DND-41 (cell line): ENCODE data around the gene SLC43A3.

Experiments
- ATAC-seq: fragments of 200-7000 bp; cut with Tn5 transposase; 3 replicates; pipeline ENCODE4 v1.9.1; 2021; ENCODE audit warnings: low read depth; ENCODE audit not compliant: insufficient read depth
- DNase-seq: peaks from one replicate; pipeline ENCODE4 v3.0.0-alpha.2; 2020
- H2AFZ ChIP-seq: 2 replicates; pipeline ENCODE4 v1.6.0; 2012; ENCODE audit warnings: low read depth, low read length
- H3K27ac ChIP-seq: 2 replicates; pipeline ENCODE4 v1.5.1; 2012; ENCODE audit warnings: low read length, inconsistent platforms
- H3K27me3 ChIP-seq: fragments of 200-600 bp; sonication (generic); 2 replicates; pipeline ENCODE4 v1.6.0; 2012; ENCODE audit warnings: low read length, mild to moderate bottlenecking, inconsistent platforms; ENCODE audit not compliant: insufficient read depth, poor library complexity
- H3K36me3 ChIP-seq: 2 replicates; pipeline ENCODE4 v1.5.1; 2012; ENCODE audit warnings: low read length, inconsistent platforms; ENCODE audit not compliant: insufficient read depth
- H3K4me1 ChIP-seq: 2 replicates; pipeline ENCODE4 v1.5.1; 2012; ENCODE audit warnings: mild to moderate bottlenecking, low read length; ENCODE audit not compliant: insufficient read depth
- H3K4me2 ChIP-seq: 2 replicates; pipeline ENCODE4 v1.6.0; 2012; ENCODE audit warnings: mild to moderate bottlenecking, moderate library complexity, low read length, inconsistent platforms; ENCODE audit not compliant: insufficient read depth
- H3K4me3 ChIP-seq, 2 experiments: fragments of 200-600 bp in 1 of 2; shearing (Covaris generic) in 1 of 2; 2 replicates each; pipeline ENCODE4 v1.5.1; 2012 to 2016; ENCODE audit warnings: inconsistent platforms in 2 of 2, low read length in 2 of 2, mild to moderate bottlenecking in 2 of 2, low read depth in 1 of 2, moderate library complexity in 1 of 2
- H3K79me2 ChIP-seq: 2 replicates; pipeline ENCODE4 v1.6.0; 2012; ENCODE audit warnings: low read length, inconsistent platforms; ENCODE audit not compliant: insufficient read depth
- H3K9ac ChIP-seq: 2 replicates; pipeline ENCODE4 v1.6.0; 2012; ENCODE audit warnings: low read depth, mild to moderate bottlenecking, inconsistent platforms, low read length, moderate library complexity
- H3K9me3 ChIP-seq: 2 replicates; pipeline ENCODE4 v1.5.1; 2012; ENCODE audit warnings: low read length, moderate library complexity, mild to moderate bottlenecking, inconsistent platforms; ENCODE audit not compliant: insufficient read depth, severe bottlenecking
- H4K20me1 ChIP-seq: 2 replicates; pipeline ENCODE4 v1.6.0; 2012; ENCODE audit warnings: low read length; ENCODE audit not compliant: insufficient read depth
- EZH2 ChIP-seq: IDR thresholded peaks from 3 replicates; pipeline ENCODE4 v1.6.1; 2012; ENCODE audit warnings: borderline replicate concordance, low read depth, mild to moderate bottlenecking, moderate library complexity, low read length, inconsistent platforms; ENCODE audit not compliant: severe bottlenecking
- TF ChIP-seq, protein P1 (sequence below): IDR thresholded peaks from 2 replicates; pipeline ENCODE4 v1.5.1; 2012; ENCODE audit warnings: borderline replicate concordance, low read length, moderate library complexity, mild to moderate bottlenecking; ENCODE audit not compliant: poor library complexity, severe bottlenecking; ENCODE audit errors: extremely low read depth

SLC43A3 gene

DNA sequence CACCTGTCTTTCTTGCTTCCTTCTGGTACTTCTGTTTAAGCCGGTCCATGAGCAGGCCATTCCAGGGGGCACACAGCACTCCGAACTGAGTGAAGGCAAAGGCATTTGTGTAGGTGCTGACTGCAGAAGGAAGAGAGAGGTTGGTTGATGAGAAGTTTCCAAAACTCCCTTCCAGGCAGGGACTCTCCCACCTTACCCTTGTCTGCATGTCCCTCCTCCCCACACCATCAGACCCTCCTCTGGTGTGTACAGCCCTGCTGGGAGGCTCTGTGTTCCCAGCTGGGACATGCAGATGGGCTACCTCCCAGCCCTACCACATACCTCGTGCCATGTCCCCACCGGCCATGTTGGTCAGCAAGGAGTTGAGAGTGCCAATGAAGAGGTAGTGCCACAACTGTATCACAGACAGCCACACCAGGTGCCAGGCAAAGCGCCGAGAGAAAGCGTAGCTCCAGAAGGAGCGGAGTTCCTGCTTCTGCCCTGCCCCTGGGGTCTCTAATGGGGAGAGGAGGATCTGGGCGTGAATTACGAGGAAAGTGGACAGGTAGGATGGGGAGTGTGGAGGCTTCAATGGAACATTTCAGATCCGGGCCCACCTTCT, 12.2 kb downstream of the SLC43A3 start:
- peaks cover 96% of the 10 kb centered on the region for H3K36me3 ChIP-seq
- H3K4me3 ChIP-seq = no peak overlapping the region
- peaks cover 51% of the 10 kb centered on the region for H4K20me1 ChIP-seq
- no peaks in the 10 kb centered on the region for H3K27me3 ChIP-seq
- no peak overlapping the region for H3K9ac ChIP-seq
- no peak for TF ChIP-seq EZH2
- no peak overlapping the region for H3K4me2 ChIP-seq
- no peak overlapping the region for H3K27ac ChIP-seq
- H3K9me3 ChIP-seq = no peaks in the 10 kb centered on the region
- ATAC-seq (0 out of 3 replicates have a peak, but pooled peaks have one; percentile 17), DNase-seq (no peak)
- H2AFZ ChIP-seq = no peak overlapping the region
- H3K79me2 ChIP-seq = peaks cover 16% of the 10 kb centered on the region
- 0 out of 2 replicates have a peak, but pooled peaks cover 3% of the 10 kb centered on the region for H3K4me1 ChIP-seq

- H3K27me3 ChIP-seq = no peaks in the 10 kb centered on the region
- no peak overlapping the region for H2AFZ ChIP-seq
- peaks cover 97% of the 10 kb centered on the region for H3K36me3 ChIP-seq
- no peak for TF ChIP-seq EZH2
- TF ChIP-seq, protein P1, sequence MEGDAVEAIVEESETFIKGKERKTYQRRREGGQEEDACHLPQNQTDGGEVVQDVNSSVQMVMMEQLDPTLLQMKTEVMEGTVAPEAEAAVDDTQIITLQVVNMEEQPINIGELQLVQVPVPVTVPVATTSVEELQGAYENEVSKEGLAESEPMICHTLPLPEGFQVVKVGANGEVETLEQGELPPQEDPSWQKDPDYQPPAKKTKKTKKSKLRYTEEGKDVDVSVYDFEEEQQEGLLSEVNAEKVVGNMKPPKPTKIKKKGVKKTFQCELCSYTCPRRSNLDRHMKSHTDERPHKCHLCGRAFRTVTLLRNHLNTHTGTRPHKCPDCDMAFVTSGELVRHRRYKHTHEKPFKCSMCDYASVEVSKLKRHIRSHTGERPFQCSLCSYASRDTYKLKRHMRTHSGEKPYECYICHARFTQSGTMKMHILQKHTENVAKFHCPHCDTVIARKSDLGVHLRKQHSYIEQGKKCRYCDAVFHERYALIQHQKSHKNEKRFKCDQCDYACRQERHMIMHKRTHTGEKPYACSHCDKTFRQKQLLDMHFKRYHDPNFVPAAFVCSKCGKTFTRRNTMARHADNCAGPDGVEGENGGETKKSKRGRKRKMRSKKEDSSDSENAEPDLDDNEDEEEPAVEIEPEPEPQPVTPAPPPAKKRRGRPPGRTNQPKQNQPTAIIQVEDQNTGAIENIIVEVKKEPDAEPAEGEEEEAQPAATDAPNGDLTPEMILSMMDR = no peak
- no peak overlapping the region for H3K9ac ChIP-seq
- H3K9me3 ChIP-seq = no peaks in the 10 kb centered on the region
- no peak overlapping the region for H3K27ac ChIP-seq
- H4K20me1 ChIP-seq = peaks cover 61% of the 10 kb centered on the region
- 0 out of 2 replicates have a peak, but pooled peaks cover 3% of the 10 kb centered on the region for H3K4me1 ChIP-seq
- no peak overlapping the region for H3K4me2 ChIP-seq
- peaks cover 10% of the 10 kb centered on the region for H3K79me2 ChIP-seq
- ATAC-seq = no peak
- no peak for DNase-seq
- H3K4me3 ChIP-seq = no peak overlapping the region
Measured at GRCh38 chr11:57413681-57414080, 13.2 kb downstream of the SLC43A3 start.

GRCh38 chr11:57410287-57410686, 16.6 kb downstream of the SLC43A3 start:
- Histone ChIP-seq H3K9ac (no peak overlapping the region), H4K20me1 (peaks cover 54% of the 10 kb centered on the region), H3K27me3 (no peaks in the 10 kb centered on the region), H3K4me2 (no peak overlapping the region), H3K4me1 (0 out of 2 replicates have a peak, but pooled peaks cover 2% of the 10 kb centered on the region), H3K36me3 (peaks cover 96% of the 10 kb centered on the region), H3K9me3 (no peaks in the 10 kb centered on the region), H3K27ac (no peak overlapping the region), H3K4me3 (no peak overlapping the region), H2AFZ (no peak overlapping the region), H3K79me2 (0 out of 2 replicates have a peak, but pooled peaks cover 6% of the 10 kb centered on the region)
- no peak for TF ChIP-seq EZH2
- TF ChIP-seq, protein P1 = no peak
- DNase-seq (no peak), ATAC-seq (no peak)

DNA sequence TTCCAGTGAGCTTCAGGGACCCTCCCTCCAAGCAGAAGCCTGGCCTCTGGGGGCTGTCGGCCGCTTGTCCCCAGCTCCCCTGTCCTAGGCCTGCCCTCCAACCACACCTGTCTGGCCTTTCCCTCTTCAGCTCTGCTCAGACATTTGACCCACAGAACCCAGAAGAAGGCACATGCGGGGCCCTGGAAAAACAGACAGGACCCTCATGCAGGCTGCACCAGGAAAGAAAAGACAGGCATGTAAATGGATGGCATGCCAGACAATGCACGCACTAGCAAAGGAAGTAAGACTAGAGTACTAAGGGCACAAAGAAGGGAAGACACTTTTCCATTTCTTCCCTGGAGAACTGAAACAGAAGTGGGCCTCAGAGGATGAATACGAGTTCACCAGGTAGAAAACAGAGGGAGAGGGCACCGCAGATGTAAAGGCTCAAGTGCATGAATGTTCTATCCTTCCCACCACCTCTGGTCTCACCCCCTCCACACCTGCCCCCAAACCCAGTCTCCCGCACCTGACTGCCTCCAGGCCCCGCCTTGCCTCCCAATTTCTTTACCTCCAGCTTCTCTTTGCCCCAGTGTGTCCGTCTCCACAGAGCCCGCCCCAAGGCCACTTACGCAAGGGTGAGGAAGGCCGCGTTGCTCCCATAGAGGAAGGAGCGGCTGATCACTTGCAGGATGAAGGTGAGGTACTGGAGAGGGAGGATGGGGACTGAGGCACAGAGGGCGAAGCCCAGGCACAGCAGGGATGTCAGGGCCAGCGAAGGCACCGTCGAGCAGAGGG, 17.4 kb downstream of the SLC43A3 start:
- ATAC-seq = no peak
- TF ChIP-seq EZH2 = no peak
- TF ChIP-seq, protein P1 = no peak
- no peaks in the 10 kb centered on the region for H3K4me1 ChIP-seq
- 0 out of 2 replicates have a peak, but pooled peaks cover 6% of the 10 kb centered on the region for H3K79me2 ChIP-seq
- no peak overlapping the region for H3K4me2 ChIP-seq
- peaks cover 89% of the 10 kb centered on the region for H3K36me3 ChIP-seq
- no peak overlapping the region for H3K9ac ChIP-seq
- no peak for DNase-seq
- H2AFZ ChIP-seq = no peak overlapping the region
- no peak overlapping the region for H3K4me3 ChIP-seq
- H3K9me3 ChIP-seq = no peaks in the 10 kb centered on the region
- H3K27ac ChIP-seq = no peak overlapping the region
- no peaks in the 10 kb centered on the region for H3K27me3 ChIP-seq
- peaks cover 47% of the 10 kb centered on the region for H4K20me1 ChIP-seq
